ENCODE data around the gene EPO.
"Not testable (repeated sequence)": the region's sequence is repeated elsewhere in the genome, so short reads cannot be mapped to it uniquely, and the experiment has no call there.

The EPO gene

GRCh38 chr7:100736671-100737070 is 16.4 kb downstream of the EPO start:
- DNase-seq (ENCODE audit: low spot score), result no peak

GRCh38 chr7:100739934-100740333 is 19.7 kb downstream of the EPO start:
- no peak for DNase-seq (ENCODE audit: low spot score)

- no peak for DNase-seq (ENCODE audit: low spot score)
These were observed 24.3 kb downstream of the EPO start for GRCh38 chr7:100744605-100745004.

GRCh38 chr7:100745184-100745583 is 24.9 kb downstream of the EPO start:
- peak; percentile 72 for DNase-seq (ENCODE audit: low spot score)

GRCh38 chr7:100752994-100753393 is 32.7 kb downstream of the EPO start:
- no peak for DNase-seq (ENCODE audit: low spot score)

GRCh38 chr7:100753750-100754149 is 33.5 kb downstream of the EPO start:
- no peak for DNase-seq (ENCODE audit: low spot score)

GRCh38 chr7:100759357-100760171 is 39.3 kb downstream of the EPO start:
- no peak for DNase-seq (ENCODE audit: low spot score)

GRCh38 chr7:100762841-100763240 is 42.6 kb downstream of the EPO start:
- not testable (repeated sequence) for DNase-seq (ENCODE audit: low spot score)

- no peak for DNase-seq (ENCODE audit: low spot score)
These were observed 43.4 kb downstream of the EPO start for GRCh38 chr7:100763556-100764140.

- no peak for DNase-seq (ENCODE audit: low spot score)
These were observed 44.6 kb downstream of the EPO start for GRCh38 chr7:100764841-100765240.

GRCh38 chr7:100765250-100765649 is 45.0 kb downstream of the EPO start:
- DNase-seq (ENCODE audit: low spot score), result no peak

GRCh38 chr7:100768784-100769183 is 48.5 kb downstream of the EPO start:
- DNase-seq (ENCODE audit: low spot score), result no peak
